Gastroesophageal sphincter (tissue), 3 donors: Measurements from ENCODE around the gene GRIP1.

Source experiments
- EP300 ChIP-seq: sonication (generic); formaldehyde crosslinking; IDR thresholded peaks from one replicate; pipeline ENCODE4 v1.6.1; 2017; ENCODE audit warnings: antibody characterized with exemption, mild to moderate bottlenecking
- POLR2A ChIP-seq, 2 donors: fragments of 450-650 bp; IDR thresholded peaks; one replicate each; pipeline ENCODE4 v1.6.1; 2017; ENCODE audit warnings: antibody characterized with exemption in 2 of 2, mild to moderate bottlenecking in 2 of 2, moderate library complexity in 1 of 2
- POLR2AphosphoS5 ChIP-seq: sonication (generic); formaldehyde crosslinking; IDR thresholded peaks from one replicate; pipeline ENCODE4 v1.6.1; 2017; ENCODE audit warnings: antibody characterized with exemption
- TF ChIP-seq, protein P1 (sequence below), 4 experiments: fragments of 200-600 bp in 2 of 4; fragments of 450-650 bp in 2 of 4; sonication (generic) in 1 of 4; IDR thresholded peaks; one replicate each; pipeline ENCODE4 v1.5.1; 2017 to 2019; ENCODE audit warnings: antibody characterized with exemption in 4 of 4, mild to moderate bottlenecking in 2 of 4, moderate library complexity in 2 of 4

DNA sequence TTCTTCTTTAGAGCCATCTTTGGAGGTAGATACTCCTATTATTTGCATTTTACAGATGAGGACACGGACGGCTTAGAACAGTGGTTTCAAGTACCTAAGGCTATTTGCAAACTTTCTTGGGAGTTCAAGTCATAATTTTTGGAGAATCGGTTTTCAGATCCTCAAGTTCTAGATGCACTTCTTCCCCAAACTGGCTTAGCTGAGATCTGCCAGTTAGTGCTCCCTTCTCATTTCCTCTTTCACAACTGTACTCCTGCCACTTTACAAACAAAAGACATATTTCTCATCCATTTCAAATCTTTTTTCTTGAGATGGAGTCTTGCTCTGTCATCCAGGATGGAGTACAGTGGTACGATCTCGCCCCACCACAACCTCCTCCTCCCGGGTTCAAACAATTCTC, 299.3 kb downstream of the GRIP1 start:
- TF ChIP-seq, protein P1, sequence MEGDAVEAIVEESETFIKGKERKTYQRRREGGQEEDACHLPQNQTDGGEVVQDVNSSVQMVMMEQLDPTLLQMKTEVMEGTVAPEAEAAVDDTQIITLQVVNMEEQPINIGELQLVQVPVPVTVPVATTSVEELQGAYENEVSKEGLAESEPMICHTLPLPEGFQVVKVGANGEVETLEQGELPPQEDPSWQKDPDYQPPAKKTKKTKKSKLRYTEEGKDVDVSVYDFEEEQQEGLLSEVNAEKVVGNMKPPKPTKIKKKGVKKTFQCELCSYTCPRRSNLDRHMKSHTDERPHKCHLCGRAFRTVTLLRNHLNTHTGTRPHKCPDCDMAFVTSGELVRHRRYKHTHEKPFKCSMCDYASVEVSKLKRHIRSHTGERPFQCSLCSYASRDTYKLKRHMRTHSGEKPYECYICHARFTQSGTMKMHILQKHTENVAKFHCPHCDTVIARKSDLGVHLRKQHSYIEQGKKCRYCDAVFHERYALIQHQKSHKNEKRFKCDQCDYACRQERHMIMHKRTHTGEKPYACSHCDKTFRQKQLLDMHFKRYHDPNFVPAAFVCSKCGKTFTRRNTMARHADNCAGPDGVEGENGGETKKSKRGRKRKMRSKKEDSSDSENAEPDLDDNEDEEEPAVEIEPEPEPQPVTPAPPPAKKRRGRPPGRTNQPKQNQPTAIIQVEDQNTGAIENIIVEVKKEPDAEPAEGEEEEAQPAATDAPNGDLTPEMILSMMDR (IDR thresholded peaks at IDR 0.05) = no peak
- TF ChIP-seq EP300 = no peak
- TF ChIP-seq POLR2A (IDR thresholded peaks at IDR 0.05) = no peak
- TF ChIP-seq POLR2AphosphoS5 = no peak
